Vagina (tissue), 2 donors: ENCODE data around the gene EML4.

ENCODE experiments used
- POLR2A ChIP-seq, 2 donors: fragments of 450-650 bp; IDR thresholded peaks; one replicate each; pipeline ENCODE4 v1.6.1; 2017; ENCODE audit warnings: antibody characterized with exemption in 2 of 2, mild to moderate bottlenecking in 2 of 2, moderate library complexity in 2 of 2
- TF ChIP-seq, protein P1 (sequence below), 3 experiments: fragments of 450-650 bp in 2 of 3; fragments of 200-600 bp in 1 of 3; sonication (generic) in 1 of 3; IDR thresholded peaks; one replicate each; pipeline ENCODE4 v1.5.1; 2017 to 2019; ENCODE audit warnings: antibody characterized with exemption in 3 of 3, mild to moderate bottlenecking in 2 of 3, moderate library complexity in 2 of 3

DNA sequence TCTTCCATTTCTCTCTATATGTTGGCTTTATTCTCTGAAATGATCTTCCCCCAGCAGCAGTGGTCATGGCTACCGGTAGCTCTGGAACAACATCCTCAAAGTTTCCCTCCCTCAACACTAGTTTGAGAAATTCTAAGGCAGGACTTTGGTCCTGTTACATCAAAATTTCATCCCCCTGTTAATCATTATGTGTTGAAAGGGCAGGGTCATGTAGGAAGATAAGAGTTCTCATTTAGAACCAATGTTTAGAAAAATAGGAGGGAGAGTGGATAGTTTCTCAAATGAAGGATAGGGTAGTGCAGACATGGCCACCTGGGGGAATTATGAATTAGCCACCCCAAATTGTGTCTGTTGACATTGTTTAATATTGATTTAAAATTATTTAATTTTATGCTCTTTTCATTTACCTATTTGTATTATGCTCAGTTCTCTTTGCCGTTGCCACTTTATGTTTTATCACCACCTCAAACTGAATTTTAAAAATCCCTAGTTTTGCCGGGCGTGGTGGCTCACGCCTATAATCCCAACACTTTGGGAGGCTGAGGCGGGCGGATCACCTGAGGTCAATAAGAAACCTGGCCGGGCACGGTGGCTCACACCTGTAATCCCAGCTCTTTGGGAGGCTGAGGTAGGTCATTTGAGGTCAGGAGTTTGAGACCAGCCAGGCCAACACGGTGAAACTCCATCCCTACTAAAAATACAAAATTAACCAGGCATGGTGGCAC is 22.3 kb downstream of the EML4 start:
- TF ChIP-seq POLR2A (IDR thresholded peaks at IDR 0.05), result no peak
- TF ChIP-seq, protein P1, sequence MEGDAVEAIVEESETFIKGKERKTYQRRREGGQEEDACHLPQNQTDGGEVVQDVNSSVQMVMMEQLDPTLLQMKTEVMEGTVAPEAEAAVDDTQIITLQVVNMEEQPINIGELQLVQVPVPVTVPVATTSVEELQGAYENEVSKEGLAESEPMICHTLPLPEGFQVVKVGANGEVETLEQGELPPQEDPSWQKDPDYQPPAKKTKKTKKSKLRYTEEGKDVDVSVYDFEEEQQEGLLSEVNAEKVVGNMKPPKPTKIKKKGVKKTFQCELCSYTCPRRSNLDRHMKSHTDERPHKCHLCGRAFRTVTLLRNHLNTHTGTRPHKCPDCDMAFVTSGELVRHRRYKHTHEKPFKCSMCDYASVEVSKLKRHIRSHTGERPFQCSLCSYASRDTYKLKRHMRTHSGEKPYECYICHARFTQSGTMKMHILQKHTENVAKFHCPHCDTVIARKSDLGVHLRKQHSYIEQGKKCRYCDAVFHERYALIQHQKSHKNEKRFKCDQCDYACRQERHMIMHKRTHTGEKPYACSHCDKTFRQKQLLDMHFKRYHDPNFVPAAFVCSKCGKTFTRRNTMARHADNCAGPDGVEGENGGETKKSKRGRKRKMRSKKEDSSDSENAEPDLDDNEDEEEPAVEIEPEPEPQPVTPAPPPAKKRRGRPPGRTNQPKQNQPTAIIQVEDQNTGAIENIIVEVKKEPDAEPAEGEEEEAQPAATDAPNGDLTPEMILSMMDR (IDR thresholded peaks at IDR 0.05), result no peak
